Activated naive CD4-positive, alpha-beta T cell treated with anti-CD3 and anti-CD28 coated beads, Interleukin-2, amount 50 U/mL, for 72 hours (primary cell): ENCODE data around the gene XPR1. TPM values are rescaled to one million over a fixed set of nuclear protein-coding genes. Genes with fewer than 3 reads are reported as not detected.
A peak's percentile ranks its signal among the peaks of the same experiment; 100 is the strongest.
"Not testable (repeated sequence)": the region's sequence is repeated elsewhere in the genome, so short reads cannot be mapped to it uniquely, and the experiment has no call there.

Experiments used
- ATAC-seq, 2 donors: fragments of 150-1000 bp; cut with Tn5 transposase; 2 replicates each; pipeline ENCODE4 v1.10.0; 2021; ENCODE audit warnings: mild to moderate bottlenecking in 2 of 2, moderate library complexity in 2 of 2
- DNase-seq, 2 donors: peaks; one replicate each; pipeline ENCODE4 v3.0.0; 2021 to 2022; ENCODE audit warnings: low spot score in 2 of 2
- H3K27ac Mint-ChIP-seq, 2 donors: one replicate each; pipeline ENCODE4 v1.8.0; 2022; ENCODE audit warnings: mild to moderate bottlenecking in 2 of 2, mixed read lengths in 2 of 2
- H3K36me3 Mint-ChIP-seq, 2 donors: one replicate each; pipeline ENCODE4 v1.8.0; 2022; ENCODE audit warnings: mixed read lengths in 2 of 2
- H3K9me3 Mint-ChIP-seq, 2 donors: one replicate each; pipeline ENCODE4 v1.8.0; 2022; ENCODE audit warnings: mixed read lengths in 2 of 2
- total RNA-seq, 2 donors: library from RNA; stranded (reverse); gene quantifications; one replicate each; pipeline ENCODE4 v1.2.3, GENCODE V29; 2022

The XPR1 gene
- total RNA-seq, 2 donors from 2014 or later: 15.2 to 18.6 TPM

DNA sequence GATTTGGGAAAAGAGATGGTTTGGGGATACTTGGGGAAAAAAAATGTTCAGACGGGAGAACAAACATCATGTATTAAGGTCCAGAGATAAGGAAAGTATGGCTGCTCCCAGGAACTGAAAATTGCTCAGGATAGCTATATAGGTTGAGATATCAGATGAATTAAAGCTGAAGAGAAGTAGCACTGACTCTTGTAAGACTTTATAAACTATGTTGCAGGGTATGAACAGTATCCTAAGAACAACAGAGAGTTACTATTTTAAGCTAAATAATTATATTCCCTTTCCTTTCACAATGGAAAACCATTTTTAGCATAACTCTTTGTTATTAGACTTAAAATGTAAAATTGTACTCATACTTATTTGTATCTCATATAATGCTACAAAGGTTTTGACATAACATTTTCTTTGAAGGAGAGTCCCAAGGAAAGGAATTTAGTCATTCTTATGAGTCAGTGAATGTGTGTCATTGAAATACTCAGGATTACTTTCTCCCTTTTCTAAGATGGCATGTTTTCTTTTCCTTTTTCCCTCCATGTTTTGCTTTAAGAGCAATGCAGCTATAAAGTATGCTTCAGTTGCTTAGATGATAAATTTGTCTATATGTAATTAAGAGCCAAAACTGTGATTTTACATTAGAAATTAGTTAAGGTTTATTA is 141.5 kb downstream of the XPR1 start:
- DNase-seq: no peak
- H3K36me3 Mint-ChIP-seq: no peaks in the 10 kb centered on the region
- H3K9me3 Mint-ChIP-seq: peaks cover 3 to 7% of the 10 kb centered on the region in 2 donors
- ATAC-seq: no peak
- no peak overlapping the region for H3K27ac Mint-ChIP-seq

DNA sequence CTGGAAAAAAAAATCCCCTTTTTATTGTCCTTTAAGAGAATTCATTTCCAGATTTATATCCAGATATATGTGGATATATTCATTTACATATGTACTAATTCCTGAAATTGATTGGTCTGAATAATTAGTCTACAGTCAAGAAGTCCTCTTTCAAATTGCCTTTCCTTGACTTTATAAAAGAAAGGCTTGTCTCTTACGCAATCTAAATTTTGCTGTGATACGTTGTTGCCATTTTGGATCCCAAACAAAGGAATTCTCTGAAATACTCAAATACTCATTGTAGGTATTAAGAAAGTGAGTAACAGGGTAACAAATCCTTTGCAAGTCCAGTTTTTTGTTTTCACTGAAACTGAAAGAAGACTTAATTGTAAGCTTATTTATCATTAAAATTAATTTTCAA is 144.0 kb downstream of the XPR1 start:
- no peak for DNase-seq
- no peak for ATAC-seq
- H3K27ac Mint-ChIP-seq: no peak overlapping the region
- H3K9me3 Mint-ChIP-seq: peaks cover 0 to under 1% of the 10 kb centered on the region in 2 donors
- no peaks in the 10 kb centered on the region for H3K36me3 Mint-ChIP-seq

DNA sequence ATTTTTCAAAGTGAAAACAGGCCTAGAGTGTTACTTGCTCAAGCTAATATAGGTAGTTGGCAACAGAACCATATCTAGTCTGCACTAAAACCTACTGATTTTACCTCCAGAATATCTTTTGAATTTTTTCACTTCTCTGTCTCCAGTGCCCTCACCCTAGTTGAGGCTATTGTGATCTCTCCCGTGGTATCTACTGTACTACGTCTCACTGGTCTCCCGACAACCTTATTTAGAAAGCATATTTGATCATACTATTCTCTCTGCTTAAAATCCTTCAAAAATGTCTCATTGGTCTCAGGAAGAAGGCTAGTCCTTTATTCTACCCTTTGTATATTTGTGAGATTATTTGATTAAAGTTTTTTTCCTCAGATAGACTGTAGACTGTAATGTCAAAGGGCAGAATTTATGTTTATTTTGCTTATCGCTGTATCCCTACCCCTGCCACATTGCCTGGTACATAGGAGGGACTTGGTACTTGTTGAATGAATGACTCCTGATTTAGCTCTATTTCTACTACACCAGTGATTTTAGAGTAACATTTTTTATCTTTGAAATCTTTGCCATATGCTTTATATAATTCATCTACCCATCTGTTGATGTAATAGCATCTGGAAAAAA is 145.4 kb downstream of the XPR1 start:
- Mint-ChIP-seq H3K36me3 (no peaks in the 10 kb centered on the region), H3K27ac (no peak overlapping the region), H3K9me3 (no peaks in the 10 kb centered on the region)
- no peak for ATAC-seq
- no peak for DNase-seq

DNA sequence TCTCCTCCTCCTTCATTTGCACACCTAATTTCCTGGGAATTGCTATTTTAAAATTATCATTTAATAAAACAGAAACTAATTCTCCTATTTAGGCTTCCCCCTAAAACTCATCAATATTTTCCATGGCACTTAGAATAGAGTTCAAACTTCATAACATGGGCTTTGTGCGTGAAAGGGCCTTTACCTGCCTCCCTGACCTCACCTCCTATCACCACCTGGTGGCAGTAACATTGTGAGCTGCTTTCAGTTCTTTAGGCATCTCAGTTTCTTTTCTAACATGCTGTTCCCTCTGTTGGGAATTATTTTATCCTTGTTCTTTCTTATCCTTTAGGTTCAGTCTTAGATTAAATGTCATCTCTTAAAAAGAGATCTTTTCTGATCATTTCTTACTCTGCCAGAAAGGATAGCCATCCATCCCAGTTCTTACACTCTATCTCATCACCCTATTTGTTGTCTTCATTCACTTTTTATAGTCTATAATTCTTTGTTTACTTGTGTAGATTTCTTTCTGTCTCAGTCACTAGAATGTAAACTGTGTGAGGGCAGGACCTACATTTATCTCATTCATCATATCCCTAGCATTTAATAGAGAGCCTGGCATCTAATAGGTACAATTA is 147.1 kb downstream of the XPR1 start:
- Mint-ChIP-seq H3K9me3 (no peaks in the 10 kb centered on the region), H3K27ac (peak overlapping the region in 1 of 2 donors; percentile 77), H3K36me3 (no peaks in the 10 kb centered on the region)
- DNase-seq: no peak
- ATAC-seq: no peak

DNA sequence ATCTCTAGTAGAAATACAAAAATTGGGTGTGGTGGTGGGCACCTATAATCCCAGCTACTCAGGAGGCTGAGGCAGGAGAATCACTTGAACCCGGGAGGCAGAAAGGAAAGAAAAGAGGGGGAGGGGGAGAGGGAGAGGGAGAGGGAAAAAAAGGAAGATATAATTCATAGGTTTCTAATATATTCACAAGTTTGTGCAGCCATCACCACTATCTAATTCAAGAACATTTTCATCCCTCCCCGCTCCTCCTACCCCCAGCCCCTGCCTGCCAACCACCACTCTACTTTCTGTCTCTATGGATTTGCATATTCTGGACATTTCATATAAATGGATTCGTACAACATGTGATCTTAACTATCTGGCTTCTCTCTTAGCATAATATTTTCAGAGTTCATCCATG is 147.8 kb downstream of the XPR1 start:
- DNase-seq (no peak), ATAC-seq (no peak)
- no peaks in the 10 kb centered on the region for H3K36me3 Mint-ChIP-seq
- no peak overlapping the region for H3K27ac Mint-ChIP-seq
- no peaks in the 10 kb centered on the region for H3K9me3 Mint-ChIP-seq

DNA sequence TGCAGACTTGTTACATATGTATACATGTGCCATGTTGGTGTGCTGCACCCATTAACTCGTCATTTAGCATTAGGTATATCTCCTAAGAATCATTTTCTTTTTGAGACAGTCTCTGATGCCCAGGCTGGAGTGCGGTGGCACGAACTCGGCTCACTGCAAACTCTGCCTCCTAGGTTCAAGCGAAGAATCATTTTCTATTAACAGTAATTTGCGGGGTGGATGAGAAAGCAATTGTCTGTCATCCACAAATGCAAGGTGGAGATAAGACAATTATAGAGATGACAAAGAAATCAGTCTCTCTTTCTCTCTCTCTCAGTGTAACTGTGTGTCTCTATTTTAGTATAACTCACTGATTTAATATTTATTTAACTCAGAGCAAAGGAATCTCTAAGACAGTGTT is 149.9 kb downstream of the XPR1 start:
- no peaks in the 10 kb centered on the region for H3K36me3 Mint-ChIP-seq
- ATAC-seq (no peak), DNase-seq (no peak)
- H3K9me3 Mint-ChIP-seq: no peaks in the 10 kb centered on the region
- no peak overlapping the region for H3K27ac Mint-ChIP-seq

DNA sequence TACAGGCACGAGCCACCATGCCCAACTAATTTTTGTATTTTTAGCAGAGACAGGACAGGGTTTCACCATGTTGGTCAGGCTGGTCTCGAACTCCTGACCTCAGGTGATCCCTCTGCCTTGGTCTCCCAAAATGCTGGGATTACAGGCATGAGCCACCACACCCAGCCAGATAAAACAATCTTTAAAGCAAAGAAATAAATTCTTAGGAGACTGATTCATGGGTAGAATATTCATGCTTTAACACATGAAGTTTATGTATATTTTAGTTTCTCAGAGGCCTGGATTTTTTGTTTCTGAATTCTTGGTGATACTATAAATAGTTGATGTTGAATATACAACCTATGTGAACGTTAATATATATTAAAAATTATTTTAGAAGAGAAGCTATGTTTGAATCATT is 153.5 kb downstream of the XPR1 start:
- ATAC-seq (no peak), DNase-seq (no peak)
- peaks cover 0 to 12% of the 10 kb centered on the region in 2 donors for H3K36me3 Mint-ChIP-seq
- no peaks in the 10 kb centered on the region for H3K9me3 Mint-ChIP-seq
- no peak overlapping the region for H3K27ac Mint-ChIP-seq

DNA sequence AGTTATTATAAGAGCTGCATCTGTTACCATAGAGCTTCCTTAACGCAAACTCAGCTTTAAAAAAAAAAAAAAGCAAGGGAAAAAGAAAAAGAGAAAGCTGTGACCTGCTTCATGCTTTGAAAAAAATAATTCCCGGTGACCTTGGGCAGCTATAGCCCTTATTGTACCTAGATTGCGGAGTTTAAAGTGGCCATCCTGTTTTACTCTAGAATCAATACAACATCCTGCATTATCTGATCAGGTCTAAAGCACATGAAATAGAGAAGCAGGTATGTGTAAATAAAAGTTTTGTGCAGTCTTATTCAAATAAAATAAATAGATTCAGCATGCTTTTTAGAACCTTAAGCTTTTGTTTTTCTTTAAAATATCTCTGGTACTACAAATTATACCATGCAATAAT is 154.1 kb downstream of the XPR1 start:
- ATAC-seq (no peak), DNase-seq (no peak)
- Mint-ChIP-seq H3K36me3 (peaks cover 0 to 12% of the 10 kb centered on the region in 2 donors), H3K27ac (no peak overlapping the region), H3K9me3 (no peaks in the 10 kb centered on the region)

DNA sequence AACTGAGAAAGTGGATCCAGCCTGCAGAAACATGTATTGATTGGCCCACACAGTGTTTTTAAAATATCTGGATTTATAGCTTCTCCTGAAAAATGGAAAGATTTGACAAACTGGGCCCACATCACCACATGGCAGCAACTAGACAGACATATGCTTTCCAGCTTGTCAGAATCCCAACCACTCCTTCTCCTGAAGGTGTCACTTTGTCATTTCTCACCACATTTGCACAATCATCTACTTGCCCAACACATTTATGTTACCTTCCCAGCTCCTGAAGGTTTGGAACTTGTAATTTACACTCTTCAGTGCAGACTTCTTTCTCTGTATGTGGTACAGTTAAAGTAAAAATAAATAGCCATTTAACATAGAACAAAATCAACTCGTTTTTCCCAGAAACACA is 154.8 kb downstream of the XPR1 start:
- Mint-ChIP-seq H3K27ac (no peak overlapping the region), H3K36me3 (peaks cover 0 to 12% of the 10 kb centered on the region in 2 donors)

DNA sequence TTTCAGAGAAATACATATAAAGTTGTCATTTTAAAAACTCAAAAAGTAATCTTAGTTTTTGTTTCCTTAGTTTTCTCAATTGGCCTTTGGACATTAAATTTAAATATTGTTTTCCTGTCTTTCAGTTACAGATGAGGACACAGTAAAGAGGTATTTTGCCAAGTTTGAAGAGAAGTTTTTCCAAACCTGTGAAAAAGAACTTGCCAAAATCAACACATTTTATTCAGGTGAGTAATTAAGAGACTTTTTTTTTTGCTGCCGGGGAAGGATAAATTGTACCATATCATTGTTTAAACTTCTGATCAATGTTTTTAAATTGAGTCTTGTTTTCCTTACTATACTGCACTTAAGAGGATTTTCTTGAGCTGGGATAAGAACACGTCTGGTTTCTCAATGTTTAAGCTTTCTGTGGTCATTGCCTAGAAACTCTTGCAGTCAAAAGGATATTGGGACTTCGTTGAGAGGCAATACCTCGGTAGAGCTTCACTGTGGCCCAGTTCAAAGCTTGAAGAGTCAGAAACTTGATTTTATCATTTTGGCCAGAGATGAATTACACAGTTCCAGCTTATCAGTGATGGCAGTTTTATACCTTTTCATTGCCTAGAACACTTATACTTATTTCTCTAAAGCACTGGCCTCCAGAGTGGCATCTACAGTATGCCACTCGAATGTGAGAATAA is 155.9 kb downstream of the XPR1 start:
- H3K27ac Mint-ChIP-seq: no peak overlapping the region
- no peak for ATAC-seq
- DNase-seq: no peak
- H3K9me3 Mint-ChIP-seq: no peaks in the 10 kb centered on the region
- H3K36me3 Mint-ChIP-seq: peaks cover 0 to 12% of the 10 kb centered on the region in 2 donors

More for the DNA sequence above, 154.8 kb downstream of the XPR1 start:
- H3K9me3 Mint-ChIP-seq: no peaks in the 10 kb centered on the region
- DNase-seq: no peak
- no peak for ATAC-seq

DNA sequence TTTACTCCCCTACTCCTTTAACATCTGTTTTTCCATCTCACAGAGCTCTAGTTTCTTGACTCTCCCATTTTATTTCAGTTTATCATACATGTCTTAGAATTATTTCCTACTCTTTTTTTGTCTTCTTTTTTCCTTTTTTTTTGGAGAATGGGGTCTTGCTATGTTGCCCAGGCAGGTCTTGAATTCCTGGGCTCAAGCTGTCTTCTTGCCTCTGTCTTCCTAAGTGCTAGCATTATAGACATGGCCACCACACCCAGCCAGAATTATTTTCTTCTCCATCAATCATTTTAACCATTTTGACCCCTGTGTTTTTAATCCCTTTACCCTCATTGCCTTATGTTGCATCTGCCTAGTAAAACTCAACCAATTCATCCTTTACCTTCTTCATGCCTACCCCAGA is 157.6 kb downstream of the XPR1 start:
- no peaks in the 10 kb centered on the region for H3K9me3 Mint-ChIP-seq
- H3K27ac Mint-ChIP-seq: no peak overlapping the region
- peaks cover 0 to 12% of the 10 kb centered on the region in 2 donors for H3K36me3 Mint-ChIP-seq
- DNase-seq: no peak
- no peak for ATAC-seq

DNA sequence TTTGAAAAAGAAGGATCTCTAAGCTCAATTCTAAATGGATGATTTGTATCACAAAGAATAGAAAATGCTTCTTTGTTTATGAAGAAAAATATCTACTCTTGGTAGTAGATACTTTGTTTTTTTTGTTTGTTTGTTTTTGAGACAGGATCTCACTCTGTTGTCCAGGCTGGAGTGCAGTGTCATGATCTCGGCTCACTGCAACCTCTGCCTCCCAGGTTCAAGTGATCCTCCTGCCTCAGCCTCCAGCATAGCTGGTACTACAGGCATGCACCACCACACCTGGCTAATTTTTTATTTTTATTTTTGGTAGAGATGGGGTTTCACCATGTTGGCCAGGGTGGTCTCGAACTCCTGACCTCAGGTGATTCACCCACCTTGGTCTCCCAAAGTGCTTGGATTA is 159.3 kb downstream of the XPR1 start:
- peaks cover 0 to 12% of the 10 kb centered on the region in 2 donors for H3K36me3 Mint-ChIP-seq
- DNase-seq, H3K27ac Mint-ChIP-seq, ATAC-seq, H3K9me3 Mint-ChIP-seq: not testable (repeated sequence)

DNA sequence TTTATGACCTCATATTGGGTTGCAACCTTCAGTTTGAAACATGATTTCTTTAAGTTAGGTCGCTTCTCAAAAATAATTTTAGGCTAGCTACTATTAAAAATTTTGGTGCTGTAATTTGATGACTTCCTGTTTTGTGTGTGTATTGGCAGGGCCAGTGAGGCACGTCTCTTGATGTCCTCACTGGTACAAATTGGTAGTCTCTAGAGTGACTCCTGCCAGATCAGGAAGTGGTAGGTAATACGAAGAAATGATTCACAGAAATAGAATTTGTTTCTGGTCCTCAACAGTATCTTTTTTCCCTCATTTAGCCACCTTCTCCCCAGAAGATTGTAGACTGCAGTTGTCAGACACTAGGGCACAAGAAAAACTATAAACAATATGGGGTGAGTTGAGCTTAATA is 160.0 kb downstream of the XPR1 start:
- H3K36me3 Mint-ChIP-seq: peaks cover 0 to 12% of the 10 kb centered on the region in 2 donors
- DNase-seq (no peak), ATAC-seq (peak; percentile 50 to 77)
- peak overlapping the region in 1 of 2 donors; percentile 52 for H3K27ac Mint-ChIP-seq
- H3K9me3 Mint-ChIP-seq: no peaks in the 10 kb centered on the region

DNA sequence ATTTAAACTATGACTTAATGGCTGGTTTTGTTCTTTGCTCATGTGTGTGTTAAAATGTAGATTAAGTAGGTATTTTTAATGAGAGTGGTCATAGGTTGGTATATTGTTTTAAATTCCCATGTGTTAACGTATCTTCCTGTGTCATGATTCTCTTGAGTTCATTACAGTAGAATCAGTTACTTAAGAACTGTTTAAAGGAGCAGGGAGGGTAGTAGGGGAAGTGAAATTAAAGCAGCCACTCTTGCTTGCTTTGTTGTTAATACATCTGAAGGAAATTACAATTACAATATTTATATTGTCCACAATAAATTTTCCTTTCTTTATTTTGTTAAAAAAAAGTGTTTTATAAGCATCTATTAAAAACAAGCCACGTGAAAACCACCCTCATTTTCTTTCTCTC is 161.6 kb downstream of the XPR1 start:
- no peaks in the 10 kb centered on the region for H3K9me3 Mint-ChIP-seq
- no peak for DNase-seq
- H3K27ac Mint-ChIP-seq: no peak overlapping the region
- peaks cover 0 to 12% of the 10 kb centered on the region in 2 donors for H3K36me3 Mint-ChIP-seq
- ATAC-seq: no peak

DNA sequence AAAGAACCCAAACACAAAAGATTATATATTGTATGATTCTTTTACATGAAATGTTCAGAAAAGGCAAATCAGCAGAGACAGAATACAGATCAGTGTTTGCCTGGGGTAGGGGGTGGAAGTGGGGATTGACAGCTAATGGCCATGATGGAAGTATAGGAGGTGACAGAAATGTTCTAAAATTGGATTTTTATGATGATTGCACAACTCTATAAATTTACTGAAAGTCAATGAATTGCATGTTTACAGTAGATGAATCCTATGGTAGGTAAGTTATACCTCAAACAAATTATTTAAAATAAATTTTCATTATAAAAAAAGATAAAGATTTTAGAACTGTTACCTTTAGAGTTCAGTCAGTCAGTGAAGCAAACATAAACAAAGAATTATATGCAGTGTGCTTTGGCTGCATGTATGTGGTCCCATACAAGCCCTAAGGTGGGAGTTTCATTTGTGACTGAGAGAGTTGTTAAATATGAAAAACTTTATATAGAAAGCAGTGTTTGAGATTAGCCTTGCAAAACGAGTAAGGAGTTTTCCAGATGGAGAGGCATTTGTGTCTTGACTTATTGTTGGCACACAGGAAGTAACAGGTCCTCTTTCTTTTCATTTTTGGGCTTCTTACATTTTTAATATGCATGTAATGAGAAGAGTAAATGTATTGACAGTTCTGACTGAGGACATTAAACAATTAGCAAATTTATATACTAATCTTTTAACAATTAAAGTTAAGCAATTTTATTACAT is 165.2 kb downstream of the XPR1 start:
- H3K36me3 Mint-ChIP-seq: no peaks in the 10 kb centered on the region
- no peak overlapping the region for H3K27ac Mint-ChIP-seq
- no peak for ATAC-seq
- DNase-seq: no peak
- no peaks in the 10 kb centered on the region for H3K9me3 Mint-ChIP-seq

DNA sequence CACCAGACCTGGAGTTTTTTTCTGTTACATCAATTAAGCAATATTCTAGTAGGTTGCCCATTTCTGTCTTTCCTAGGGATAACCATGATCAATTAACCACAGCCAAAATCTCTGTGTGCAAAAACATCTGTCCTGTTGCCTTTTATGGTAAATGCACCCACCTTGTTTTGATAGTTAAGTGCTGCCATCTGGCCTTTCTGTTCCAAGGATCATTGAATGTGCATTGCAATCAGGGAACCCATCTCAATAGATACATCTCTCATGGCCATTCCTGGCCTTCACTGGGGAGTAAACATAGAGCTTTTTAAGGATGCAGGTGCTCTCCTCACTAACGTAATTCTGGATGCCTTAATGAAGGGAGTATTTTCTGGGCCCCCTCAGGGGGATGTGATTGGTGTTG is 169.1 kb downstream of the XPR1 start:
- DNase-seq (no peak), ATAC-seq (no peak)
- Mint-ChIP-seq H3K36me3 (no peaks in the 10 kb centered on the region), H3K9me3 (no peaks in the 10 kb centered on the region), H3K27ac (peak overlapping the region in 1 of 2 donors; percentile 19)

DNA sequence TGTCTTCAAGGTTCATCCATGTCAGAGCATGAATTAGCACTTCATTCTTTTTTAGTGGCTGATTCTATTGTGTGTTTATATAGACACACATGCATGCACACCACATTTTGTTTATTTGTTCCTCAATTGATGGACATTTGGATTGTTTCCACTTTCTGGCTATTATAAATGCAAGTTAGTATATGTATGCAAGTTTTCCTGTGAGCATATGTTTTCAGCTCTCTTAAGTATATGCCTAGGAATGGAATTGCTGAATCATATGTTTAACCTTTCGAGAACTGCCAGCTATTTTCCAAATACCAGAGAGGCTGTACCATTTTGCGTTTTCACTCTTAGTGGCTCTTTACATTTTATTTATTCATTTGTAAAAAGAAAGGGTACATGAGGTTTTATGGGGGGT is 171.0 kb downstream of the XPR1 start:
- Mint-ChIP-seq H3K36me3 (no peaks in the 10 kb centered on the region), H3K9me3 (no peaks in the 10 kb centered on the region), H3K27ac (no peak overlapping the region)
- no peak for DNase-seq
- no peak for ATAC-seq
